Mucosa of rectum (tissue), 2 donors: ENCODE data around the gene RHOB.

Experiments used
- H3K27ac ChIP-seq, 2 donors: one replicate each; pipeline ENCODE4 v1.7.0; 2013; ENCODE audit warnings: inconsistent platforms in 2 of 2, low read depth in 2 of 2, low read length in 2 of 2
- H3K27me3 ChIP-seq, 2 donors: one replicate each; pipeline ENCODE4 v1.7.0; 2013; ENCODE audit warnings: low read length in 2 of 2; ENCODE audit not compliant: control insufficient read depth in 2 of 2, insufficient read depth in 2 of 2
- H3K36me3 ChIP-seq, 2 donors: one replicate each; pipeline ENCODE4 v1.7.0; 2013; ENCODE audit warnings: low read length in 2 of 2; ENCODE audit not compliant: control insufficient read depth in 2 of 2, insufficient read depth in 2 of 2
- H3K4me1 ChIP-seq, 2 donors: one replicate each; pipeline ENCODE4 v1.7.0; 2013; ENCODE audit warnings: low read length in 2 of 2, mild to moderate bottlenecking in 1 of 2; ENCODE audit not compliant: control insufficient read depth in 2 of 2, insufficient read depth in 2 of 2
- H3K4me3 ChIP-seq, 2 donors: one replicate each; pipeline ENCODE4 v1.7.0; 2013; ENCODE audit warnings: low read length in 2 of 2
- H3K9ac ChIP-seq, 2 donors: one replicate each; pipeline ENCODE4 v1.7.0; 2013; ENCODE audit warnings: low read length in 2 of 2, low read depth in 1 of 2, mild to moderate bottlenecking in 1 of 2
- H3K9me3 ChIP-seq, 2 donors: one replicate each; pipeline ENCODE4 v1.7.0; 2013; ENCODE audit warnings: low read length in 2 of 2; ENCODE audit not compliant: control insufficient read depth in 2 of 2
- donor health status: healthy.
- donor health status: Normal muscosa, but diverticular disease.

The RHOB gene

DNA sequence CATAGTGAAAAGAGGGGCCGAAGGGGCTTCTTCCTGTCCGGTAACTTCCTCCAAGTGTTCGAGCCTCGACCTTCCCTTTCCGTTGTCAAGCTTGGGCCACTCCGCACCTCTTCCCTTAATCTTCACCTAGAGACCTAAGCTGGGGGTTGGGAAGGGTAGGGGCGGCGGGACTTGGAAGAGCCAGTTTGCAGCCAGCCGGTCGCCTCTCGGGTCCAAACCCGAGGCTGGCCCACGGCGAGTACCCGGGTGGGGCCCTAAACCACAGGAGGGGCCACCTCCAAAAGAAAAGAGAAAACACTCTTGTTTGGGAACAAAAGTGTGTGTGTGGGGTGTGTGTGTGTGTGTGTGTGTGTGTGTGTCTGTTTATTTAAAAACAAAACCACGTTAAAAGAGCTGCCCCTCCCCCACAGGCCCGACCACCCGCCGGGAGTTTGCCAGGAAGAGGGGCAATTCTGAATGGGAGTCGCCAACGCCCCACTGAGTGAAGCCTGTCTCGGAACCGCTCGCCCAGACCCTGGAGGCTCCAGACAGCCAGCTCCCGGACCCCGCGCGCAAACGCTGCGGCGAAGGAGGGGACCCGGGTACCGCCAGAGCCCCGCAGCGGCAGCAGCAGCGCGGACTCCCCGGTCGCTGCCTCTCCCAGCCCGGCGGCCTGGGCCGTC lies 488 bp upstream of the RHOB start:
- Histone ChIP-seq H3K36me3 (peaks cover 2 to 5% of the 10 kb centered on the region in 2 donors), H3K9me3 (no peaks in the 10 kb centered on the region), H3K4me1 (peaks cover 18 to 23% of the 10 kb centered on the region in 2 donors), H3K9ac (peak overlapping the region; percentile 87 to 100), H3K4me3 (peak overlapping the region; percentile 74 to 98), H3K27ac (peak overlapping the region; percentile 93 to 96), H3K27me3 (no peaks in the 10 kb centered on the region)

- peak overlapping the region; percentile 91 to 98 for H3K4me3 ChIP-seq
- peaks cover 2 to 5% of the 10 kb centered on the region in 2 donors for H3K36me3 ChIP-seq
- peak overlapping the region; percentile 96 to 98 for H3K27ac ChIP-seq
- H3K27me3 ChIP-seq = no peaks in the 10 kb centered on the region
- no peaks in the 10 kb centered on the region for H3K9me3 ChIP-seq
- peaks cover 16 to 23% of the 10 kb centered on the region in 2 donors for H3K4me1 ChIP-seq
- peak overlapping the region; percentile 96 to 100 for H3K9ac ChIP-seq
These were observed 767 bp downstream of the RHOB start for GRCh38 chr2:20447437-20448245.

DNA sequence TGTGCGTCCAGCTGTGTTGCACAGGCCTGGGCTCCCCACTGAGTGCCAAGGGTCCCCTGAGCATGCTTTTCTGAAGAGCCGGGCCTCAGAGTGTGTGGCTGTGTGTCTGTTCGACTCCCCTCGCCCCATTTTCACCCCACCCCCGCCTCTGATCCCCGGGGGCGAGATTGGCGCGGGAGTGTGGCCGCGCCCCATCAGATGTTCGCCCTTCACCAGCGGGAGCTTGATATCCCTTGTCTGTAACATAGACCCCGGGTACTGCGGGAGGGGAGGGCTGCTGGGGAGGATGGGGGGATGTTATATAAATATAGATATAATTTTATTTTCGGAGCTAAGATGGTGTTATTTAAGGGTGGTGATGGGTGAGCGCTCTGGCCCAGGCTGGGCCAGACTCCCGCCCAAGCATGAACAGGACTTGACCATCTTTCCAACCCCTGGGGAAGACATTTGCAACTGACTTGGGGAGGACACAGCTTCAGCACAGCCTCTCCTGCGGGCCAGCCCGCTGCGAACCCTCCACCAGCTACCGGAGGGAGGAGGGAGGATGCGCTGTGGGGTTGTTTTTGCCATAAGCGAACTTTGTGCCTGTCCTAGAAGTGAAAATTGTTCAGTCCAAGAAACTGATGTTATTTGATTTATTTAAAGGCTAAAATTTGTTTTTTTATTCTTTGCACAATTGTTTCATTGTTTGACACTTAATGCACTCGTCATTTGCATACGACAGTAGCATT lies 1.5 kb downstream of the RHOB start:
- Histone ChIP-seq H3K4me1 (peaks cover 16 to 23% of the 10 kb centered on the region in 2 donors), H3K9me3 (no peaks in the 10 kb centered on the region), H3K4me3 (peak overlapping the region; percentile 91 to 98), H3K27me3 (no peaks in the 10 kb centered on the region), H3K9ac (peak overlapping the region; percentile 96 to 100), H3K36me3 (peaks cover 2 to 5% of the 10 kb centered on the region in 2 donors), H3K27ac (peak overlapping the region; percentile 96 to 98)

DNA sequence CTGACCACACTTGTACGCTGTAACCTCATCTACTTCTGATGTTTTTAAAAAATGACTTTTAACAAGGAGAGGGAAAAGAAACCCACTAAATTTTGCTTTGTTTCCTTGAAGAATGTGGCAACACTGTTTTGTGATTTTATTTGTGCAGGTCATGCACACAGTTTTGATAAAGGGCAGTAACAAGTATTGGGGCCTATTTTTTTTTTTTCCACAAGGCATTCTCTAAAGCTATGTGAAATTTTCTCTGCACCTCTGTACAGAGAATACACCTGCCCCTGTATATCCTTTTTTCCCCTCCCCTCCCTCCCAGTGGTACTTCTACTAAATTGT lies 2.1 kb downstream of the RHOB start:
- H3K4me1 ChIP-seq = peaks cover 12 to 17% of the 10 kb centered on the region in 2 donors
- peak overlapping the region; percentile 61 to 100 for H3K9ac ChIP-seq
- peak overlapping the region; percentile 96 to 98 for H3K27ac ChIP-seq
- peaks cover 2 to 5% of the 10 kb centered on the region in 2 donors for H3K36me3 ChIP-seq
- no peaks in the 10 kb centered on the region for H3K27me3 ChIP-seq
- no peaks in the 10 kb centered on the region for H3K9me3 ChIP-seq
- peak overlapping the region; percentile 91 to 98 for H3K4me3 ChIP-seq

GRCh38 chr2:20449501-20450200 lies 2.8 kb downstream of the RHOB start:
- no peaks in the 10 kb centered on the region for H3K9me3 ChIP-seq
- H3K27ac ChIP-seq = peak overlapping the region; percentile 96 to 98
- peaks cover 9 to 17% of the 10 kb centered on the region in 2 donors for H3K4me1 ChIP-seq
- H3K4me3 ChIP-seq = peak overlapping the region; percentile 91 to 98
- H3K9ac ChIP-seq = peak overlapping the region; percentile 19 to 100
- no peaks in the 10 kb centered on the region for H3K27me3 ChIP-seq
- H3K36me3 ChIP-seq = peaks cover 2 to 5% of the 10 kb centered on the region in 2 donors

- Histone ChIP-seq H3K27me3 (no peaks in the 10 kb centered on the region), H3K9me3 (no peaks in the 10 kb centered on the region), H3K36me3 (peaks cover 2 to 5% of the 10 kb centered on the region in 2 donors), H3K4me3 (peak overlapping the region; percentile 30 to 91), H3K27ac (peak overlapping the region; percentile 96 to 98), H3K9ac (peak overlapping the region in 1 of 2 donors; percentile 19), H3K4me1 (peaks cover 9 to 17% of the 10 kb centered on the region in 2 donors)
These were observed 3.5 kb downstream of the RHOB start for GRCh38 chr2:20450201-20450999.

GRCh38 chr2:20451000-20451290 lies 4.1 kb downstream of the RHOB start:
- Histone ChIP-seq H3K36me3 (peaks cover 2 to 5% of the 10 kb centered on the region in 2 donors), H3K4me3 (no peak overlapping the region), H3K4me1 (peaks cover 9 to 17% of the 10 kb centered on the region in 2 donors), H3K27me3 (no peaks in the 10 kb centered on the region), H3K27ac (peak overlapping the region; percentile 96 to 98), H3K9me3 (no peaks in the 10 kb centered on the region), H3K9ac (no peak overlapping the region)

DNA sequence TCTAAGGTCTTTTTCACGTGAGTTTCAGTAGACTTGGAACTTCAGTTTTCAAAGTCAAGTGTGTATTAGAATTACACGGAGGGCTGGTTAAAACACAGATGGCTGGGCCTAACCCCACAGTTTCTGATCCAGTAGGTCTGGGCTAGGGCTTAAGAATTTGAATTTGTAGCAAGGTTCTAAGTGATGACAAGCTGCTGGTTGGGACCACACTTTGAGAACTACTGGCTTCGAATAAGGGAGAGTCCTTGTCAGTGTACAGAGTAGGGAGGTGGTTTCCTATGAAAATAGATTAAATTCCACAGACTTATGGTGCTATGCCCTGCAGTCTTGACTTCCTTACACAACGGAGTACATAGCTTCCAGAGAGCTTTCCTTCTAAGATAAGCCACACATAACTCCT lies 4.5 kb downstream of the RHOB start:
- Histone ChIP-seq H3K9ac (no peak overlapping the region), H3K27me3 (no peaks in the 10 kb centered on the region), H3K27ac (peak overlapping the region in 1 of 2 donors; percentile 96), H3K4me1 (peaks cover 9 to 17% of the 10 kb centered on the region in 2 donors), H3K36me3 (peaks cover 2 to 5% of the 10 kb centered on the region in 2 donors), H3K9me3 (no peaks in the 10 kb centered on the region), H3K4me3 (no peak overlapping the region)

GRCh38 chr2:20451761-20452499 lies 5.1 kb downstream of the RHOB start:
- no peaks in the 10 kb centered on the region for H3K27me3 ChIP-seq
- H3K27ac ChIP-seq = peak overlapping the region in 1 of 2 donors; percentile 96
- H3K4me3 ChIP-seq = no peak overlapping the region
- H3K36me3 ChIP-seq = peaks cover 2 to 5% of the 10 kb centered on the region in 2 donors
- H3K9me3 ChIP-seq = no peaks in the 10 kb centered on the region
- peaks cover 9 to 17% of the 10 kb centered on the region in 2 donors for H3K4me1 ChIP-seq
- no peak overlapping the region for H3K9ac ChIP-seq
